Endodermal cell (in vitro differentiated cells): Measurements from ENCODE around the gene CAPN3. TPM values are rescaled to one million over a fixed set of nuclear protein-coding genes. Genes with fewer than 3 reads are reported as not detected.
A peak's percentile ranks its signal among the peaks of the same experiment; 100 is the strongest.

Experiments used
- DNase-seq: peaks from one replicate; pipeline ENCODE4 v3.0.0-alpha.2; 2017
- H3K27ac ChIP-seq: 2 replicates; pipeline ENCODE4 v1.5.1; 2013; ENCODE audit warnings: mild to moderate bottlenecking, low read depth, low read length, moderate library complexity
- H3K27me3 ChIP-seq: 2 replicates; pipeline ENCODE4 v1.6.1; 2013; ENCODE audit warnings: mild to moderate bottlenecking, low read length, moderate library complexity; ENCODE audit not compliant: insufficient read depth, control insufficient read depth, poor library complexity, severe bottlenecking
- H3K36me3 ChIP-seq: 2 replicates; pipeline ENCODE4 v1.7.0; 2013; ENCODE audit warnings: mild to moderate bottlenecking, low read length, moderate library complexity; ENCODE audit not compliant: control insufficient read depth, insufficient read depth
- H3K4me1 ChIP-seq: one replicate; pipeline ENCODE4 v1.7.0; 2013; ENCODE audit warnings: low read length; ENCODE audit not compliant: control insufficient read depth, insufficient read depth
- H3K4me3 ChIP-seq: 2 replicates; pipeline ENCODE4 v1.5.1; 2013; ENCODE audit warnings: mild to moderate bottlenecking, low read length, moderate library complexity
- H3K9ac ChIP-seq: 2 replicates; pipeline ENCODE4 v1.6.1; 2013; ENCODE audit warnings: mild to moderate bottlenecking, low read length, moderate library complexity; ENCODE audit not compliant: poor library complexity, severe bottlenecking; ENCODE audit errors: extremely low read depth
- H3K9me3 ChIP-seq: 2 replicates; pipeline ENCODE4 v1.6.1; 2013; ENCODE audit warnings: mild to moderate bottlenecking, low read length, moderate library complexity; ENCODE audit not compliant: control insufficient read depth
- H3K27ac Mint-ChIP-seq: 2 replicates; pipeline ENCODE4 v1.8.0; 2020; ENCODE audit warnings: mixed read lengths
- H3K27me3 Mint-ChIP-seq: 2 replicates; pipeline ENCODE4 v1.8.0; 2021; ENCODE audit warnings: mild to moderate bottlenecking, mixed read lengths; ENCODE audit not compliant: insufficient read depth
- H3K36me3 Mint-ChIP-seq: 2 replicates; pipeline ENCODE4 v1.8.0; 2020; ENCODE audit warnings: low read depth, mixed read lengths
- H3K4me1 Mint-ChIP-seq: 2 replicates; pipeline ENCODE4 v1.8.0; 2020; ENCODE audit warnings: mixed read lengths
- H3K4me3 Mint-ChIP-seq: 2 replicates; pipeline ENCODE4 v1.8.0; 2020; ENCODE audit warnings: mild to moderate bottlenecking, moderate library complexity, mixed read lengths
- H3K9me3 Mint-ChIP-seq: 2 replicates; pipeline ENCODE4 v1.8.0; 2020; ENCODE audit warnings: mild to moderate bottlenecking, mixed read lengths
- CTCF ChIP-seq: fragments of 200-600 bp; sonication (generic); conservative IDR thresholded peaks from 2 replicates; pipeline ENCODE4 v1.5.0; 2021; ENCODE audit warnings: antibody characterized with exemption, mild to moderate bottlenecking
- WGBS, 2 experiments: methylation state at CpG; one replicate each; pipeline versions ENCODE4 v1.1.5 to v1.1.7; 2013; ENCODE audit warnings: missing lambda C conversion rate in 2 of 2, mixed read lengths in 1 of 2; ENCODE audit not compliant: insufficient coverage in 1 of 2, insufficient read length in 1 of 2; 5-methylcytosine and 5-hydroxymethylcytosine counted together
- total RNA-seq, 2 donors: library from RNA; stranded (reverse); fragmentation: NEBNext Ultra II Directional in 1 of 2; extraction: Animal tissue kit (Norgen Biotek cat#: 25700) in 1 of 2; gene quantifications; 2 replicates in 1 of 2; 3 replicates in 1 of 2; pipeline ENCODE4 v1.2.1, GENCODE V29; 2021

CAPN3 gene
- total RNA-seq, 2 donors from 2014 or later: 0.77 to 1.5 TPM

DNA sequence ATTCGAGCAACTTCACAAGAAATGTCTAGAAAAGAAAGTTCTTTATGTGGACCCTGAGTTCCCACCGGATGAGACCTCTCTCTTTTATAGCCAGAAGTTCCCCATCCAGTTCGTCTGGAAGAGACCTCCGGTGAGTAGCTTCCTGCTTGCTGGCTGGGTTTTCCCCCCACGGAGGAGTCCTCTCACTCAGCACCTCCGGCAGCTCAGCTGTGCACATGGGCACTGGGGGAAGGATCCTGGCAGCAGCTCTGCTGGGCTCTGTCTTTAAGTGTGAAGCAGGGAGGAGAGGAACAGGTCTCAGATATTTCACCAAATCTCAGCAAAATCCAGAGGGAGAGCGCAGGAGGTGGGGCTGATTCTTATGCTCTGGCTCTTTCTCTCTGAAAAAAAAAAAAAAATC is 684 bp downstream of the CAPN3 start:
- Mint-ChIP-seq H3K4me1 (peaks cover 10% of the 10 kb centered on the region), H3K27ac (no peak overlapping the region), H3K4me3 (no peak overlapping the region), H3K36me3 (no peaks in the 10 kb centered on the region), H3K9me3 (no peaks in the 10 kb centered on the region), H3K27me3 (peaks cover 31% of the 10 kb centered on the region)
- no peak for DNase-seq
- H3K27me3 ChIP-seq: peaks cover 15% of the 10 kb centered on the region
- TF ChIP-seq CTCF: no peak
- no peak overlapping the region for H3K4me3 ChIP-seq
- peaks cover 4% of the 10 kb centered on the region for H3K4me1 ChIP-seq
- no peak overlapping the region for H3K27ac ChIP-seq
- no peak overlapping the region for H3K9ac ChIP-seq
- no peaks in the 10 kb centered on the region for H3K36me3 ChIP-seq
- 74 to 94% methylated on average over 6 to 7 of the region's 7 CpGs for WGBS, 2 experiments
- no peaks in the 10 kb centered on the region for H3K9me3 ChIP-seq

- no peak overlapping the region for H3K9ac ChIP-seq
- H3K4me1 Mint-ChIP-seq: peaks cover 10% of the 10 kb centered on the region
Measured at GRCh38 chr15:42360535-42361112, 1.3 kb downstream of the CAPN3 start.

GRCh38 chr15:42363487-42363886 is 4.2 kb downstream of the CAPN3 start:
- H3K27me3 ChIP-seq: peaks cover 28% of the 10 kb centered on the region
- H3K36me3 ChIP-seq: no peaks in the 10 kb centered on the region
- TF ChIP-seq CTCF: no peak
- peaks cover 56% of the 10 kb centered on the region for H3K27me3 Mint-ChIP-seq
- H3K9me3 ChIP-seq: peaks cover 2% of the 10 kb centered on the region
- peaks cover under 1% of the 10 kb centered on the region for H3K9me3 Mint-ChIP-seq
- H3K9ac ChIP-seq: no peak overlapping the region
- H3K4me3 Mint-ChIP-seq: no peak overlapping the region
- H3K4me1 ChIP-seq: peaks cover 4% of the 10 kb centered on the region
- peak; percentile 68 for DNase-seq
- peaks cover 10% of the 10 kb centered on the region for H3K4me1 Mint-ChIP-seq
- 30% methylated on average over 3 of the region's 3 CpGs; no CpG with 5 or more reads in 1 of the 2 experiments for WGBS, 2 experiments
- H3K4me3 ChIP-seq: no peak overlapping the region
- no peak overlapping the region for H3K27ac Mint-ChIP-seq
- no peaks in the 10 kb centered on the region for H3K36me3 Mint-ChIP-seq
- no peak overlapping the region for H3K27ac ChIP-seq

More at GRCh38 chr15:42360535-42361112, 1.3 kb downstream of the CAPN3 start:
- no peak overlapping the region for H3K4me3 Mint-ChIP-seq
- H3K36me3 ChIP-seq: no peaks in the 10 kb centered on the region
- no peak for DNase-seq
- H3K9me3 Mint-ChIP-seq: no peaks in the 10 kb centered on the region
- H3K36me3 Mint-ChIP-seq: no peaks in the 10 kb centered on the region
- H3K4me3 ChIP-seq: no peak overlapping the region
- no peak for TF ChIP-seq CTCF
- no peaks in the 10 kb centered on the region for H3K9me3 ChIP-seq
- no peak overlapping the region for H3K27ac ChIP-seq
- peaks cover 38% of the 10 kb centered on the region for H3K27me3 Mint-ChIP-seq
- no peak overlapping the region for H3K27ac Mint-ChIP-seq
- peaks cover 21% of the 10 kb centered on the region for H3K27me3 ChIP-seq
- H3K4me1 ChIP-seq: peaks cover 4% of the 10 kb centered on the region
- WGBS, 2 experiments: 91 to 92% methylated on average over 5 of the region's 5 CpGs
